GM18867 (cell line): ENCODE results near the gene NPBWR2.
"Not testable (repeated sequence)": the region's sequence is repeated elsewhere in the genome, so short reads cannot be mapped to it uniquely, and the experiment has no call there.

Experiments
- ATAC-seq: cut with Tn5 transposase; IDR thresholded peaks from one replicate; pipeline ENCODE4 v1.9.1; 2021; ENCODE audit warnings: mild to moderate bottlenecking, moderate library complexity; ENCODE audit not compliant: unreplicated experiment

NPBWR2 gene

DNA sequence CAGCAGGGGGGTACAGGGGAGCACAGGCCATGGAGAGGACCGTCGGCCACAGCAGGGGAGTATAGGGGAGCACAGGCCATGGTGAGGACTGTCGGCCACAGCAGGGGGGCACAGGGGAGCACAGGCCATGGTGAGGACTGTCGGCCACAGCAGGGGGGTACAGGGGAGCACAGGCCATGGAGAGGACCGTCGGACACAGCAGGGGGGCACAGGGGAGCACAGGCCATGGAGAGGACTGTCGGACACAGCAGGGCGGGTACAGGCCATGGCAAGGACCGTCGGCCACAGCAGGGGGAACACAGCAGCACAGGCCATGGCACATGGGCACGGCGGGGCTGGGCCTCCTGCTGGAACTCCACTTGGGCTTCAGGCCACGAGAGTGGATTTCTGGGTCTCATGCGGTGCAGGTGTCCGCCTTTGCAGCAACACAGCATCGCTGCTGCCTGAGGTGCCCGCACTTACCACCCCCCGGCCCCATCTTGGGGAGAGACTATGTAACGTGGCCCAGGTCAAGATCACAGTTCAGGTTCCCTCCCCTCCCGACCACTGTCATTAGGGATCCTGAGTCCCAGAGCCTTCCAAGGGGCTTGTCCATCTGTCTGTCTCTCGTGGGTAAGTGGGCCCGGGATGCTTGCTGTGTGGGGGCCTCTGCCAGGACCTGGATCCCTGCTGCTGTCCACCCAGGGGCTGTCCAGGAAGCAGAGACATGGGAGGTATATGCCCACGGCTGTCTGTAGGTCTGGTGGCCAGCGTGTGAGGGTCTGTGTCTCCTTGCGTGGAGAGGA is 2.5 kb downstream of the NPBWR2 start:
- ATAC-seq: no peak

DNA sequence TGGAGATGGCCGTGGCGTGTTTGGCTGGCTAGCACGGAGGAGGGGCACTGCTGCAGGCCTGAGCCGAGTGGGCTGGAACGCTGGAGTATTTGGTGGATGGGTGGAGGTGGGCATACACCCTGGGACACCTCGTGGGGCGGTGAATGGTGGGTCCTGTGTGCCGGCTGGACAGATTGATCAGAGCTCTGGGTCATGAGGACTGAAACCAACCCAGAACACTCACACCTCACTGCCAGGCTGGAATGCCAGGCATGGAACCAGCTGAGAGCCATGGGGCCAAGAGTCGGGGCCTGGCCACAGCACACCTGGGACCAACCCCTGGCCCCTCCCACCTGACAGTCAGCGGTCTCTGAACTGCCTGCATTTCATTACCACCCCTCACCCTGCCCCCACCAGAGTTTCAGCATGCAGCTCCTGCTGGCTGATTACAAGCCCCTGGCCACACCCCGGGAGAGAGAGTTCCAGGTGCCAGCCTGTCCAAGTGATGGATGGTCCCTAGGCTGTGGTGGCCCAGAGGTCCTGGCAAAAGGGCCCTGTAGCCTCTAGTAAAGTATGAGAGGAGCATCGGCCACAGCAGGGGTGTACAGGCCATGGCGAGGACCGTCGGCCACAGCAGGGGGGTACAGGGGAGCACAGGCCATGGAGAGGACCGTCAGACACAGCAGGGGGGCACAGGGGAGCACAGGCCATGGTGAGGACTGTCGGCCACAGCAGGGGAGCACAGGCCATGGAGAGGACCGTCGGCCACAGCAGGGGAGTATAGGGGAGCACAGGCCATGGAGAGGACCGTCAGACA is 3.3 kb downstream of the NPBWR2 start:
- no peak for ATAC-seq

DNA sequence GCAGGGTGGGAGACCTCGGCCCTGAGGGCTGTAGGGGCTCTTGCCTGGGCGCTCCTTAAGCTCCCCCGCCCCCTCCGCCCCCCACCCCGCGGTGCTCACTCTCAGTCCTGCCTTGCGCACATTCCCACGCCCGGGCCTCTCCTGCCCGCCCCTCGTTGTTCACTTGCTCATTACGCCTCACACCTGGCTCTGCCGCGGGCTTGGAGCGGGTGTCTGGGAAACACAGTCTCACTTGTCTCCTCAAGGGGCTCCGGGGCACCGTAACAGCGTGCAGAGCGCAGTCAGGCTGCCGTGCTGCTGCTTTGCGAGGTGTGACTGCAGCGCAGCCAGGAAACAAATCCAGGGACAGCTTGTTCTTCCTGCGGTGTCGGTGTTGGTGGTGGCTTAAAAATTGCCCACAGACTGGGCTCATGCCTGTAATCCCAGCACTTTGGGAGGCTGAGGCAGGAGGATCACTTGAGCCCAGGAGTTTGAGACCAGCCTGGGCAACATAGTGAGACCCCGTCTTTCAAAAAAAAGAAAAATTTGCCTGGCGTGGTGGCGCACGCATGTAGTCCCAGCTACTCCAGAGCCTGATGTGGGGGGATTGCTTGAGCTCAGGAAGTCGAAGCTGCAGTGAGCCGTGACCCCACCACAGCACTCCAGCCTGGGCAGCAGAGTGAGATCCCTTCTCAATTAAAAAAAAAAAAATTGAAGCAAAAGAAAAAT is 4.6 kb downstream of the NPBWR2 start:
- ATAC-seq: no peak

DNA sequence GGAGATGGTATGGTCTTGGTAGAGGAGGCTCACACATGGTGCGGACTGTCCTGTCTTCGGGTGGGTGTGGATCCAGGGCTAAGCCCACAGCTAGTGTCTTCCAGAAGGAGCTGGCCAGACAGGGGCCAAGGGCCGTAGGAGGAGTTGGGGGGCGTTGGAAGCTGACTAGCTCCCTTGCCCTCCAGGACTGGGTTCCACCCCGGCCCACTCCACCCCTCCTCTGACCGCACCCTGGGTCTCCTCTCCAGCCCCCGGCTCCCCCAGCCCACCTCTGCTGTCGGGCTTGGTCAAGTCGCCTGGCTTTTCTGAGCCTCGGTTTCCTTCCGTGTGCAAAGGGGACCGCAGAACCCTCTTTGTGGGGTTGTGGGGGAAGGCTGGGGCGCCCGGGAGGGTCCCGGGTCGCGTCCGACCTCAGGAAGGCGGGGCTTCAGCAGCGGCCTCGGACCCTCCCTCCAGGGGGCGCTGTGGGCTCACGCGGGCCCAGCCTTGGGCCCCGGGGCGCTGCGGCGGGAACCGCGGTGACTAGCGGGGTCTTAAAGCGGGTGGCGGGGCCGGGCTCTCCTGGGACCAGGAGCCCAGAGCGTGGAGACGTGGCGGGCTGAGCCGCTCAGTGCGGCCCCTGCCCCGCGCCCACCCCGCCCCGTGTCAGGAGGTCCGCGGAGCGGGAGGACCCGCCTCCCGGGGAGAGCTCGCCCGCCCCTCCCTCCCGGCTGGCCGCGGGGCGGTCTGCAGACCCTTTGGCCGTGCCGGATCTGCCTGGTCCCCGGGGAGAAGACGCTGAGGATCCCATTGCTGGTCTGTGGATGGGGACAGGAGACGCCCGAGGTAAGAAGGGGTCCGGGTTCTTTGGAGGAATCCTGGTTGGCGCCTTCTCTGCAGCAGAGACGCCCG is 5.4 kb downstream of the NPBWR2 start:
- ATAC-seq: no peak

DNA sequence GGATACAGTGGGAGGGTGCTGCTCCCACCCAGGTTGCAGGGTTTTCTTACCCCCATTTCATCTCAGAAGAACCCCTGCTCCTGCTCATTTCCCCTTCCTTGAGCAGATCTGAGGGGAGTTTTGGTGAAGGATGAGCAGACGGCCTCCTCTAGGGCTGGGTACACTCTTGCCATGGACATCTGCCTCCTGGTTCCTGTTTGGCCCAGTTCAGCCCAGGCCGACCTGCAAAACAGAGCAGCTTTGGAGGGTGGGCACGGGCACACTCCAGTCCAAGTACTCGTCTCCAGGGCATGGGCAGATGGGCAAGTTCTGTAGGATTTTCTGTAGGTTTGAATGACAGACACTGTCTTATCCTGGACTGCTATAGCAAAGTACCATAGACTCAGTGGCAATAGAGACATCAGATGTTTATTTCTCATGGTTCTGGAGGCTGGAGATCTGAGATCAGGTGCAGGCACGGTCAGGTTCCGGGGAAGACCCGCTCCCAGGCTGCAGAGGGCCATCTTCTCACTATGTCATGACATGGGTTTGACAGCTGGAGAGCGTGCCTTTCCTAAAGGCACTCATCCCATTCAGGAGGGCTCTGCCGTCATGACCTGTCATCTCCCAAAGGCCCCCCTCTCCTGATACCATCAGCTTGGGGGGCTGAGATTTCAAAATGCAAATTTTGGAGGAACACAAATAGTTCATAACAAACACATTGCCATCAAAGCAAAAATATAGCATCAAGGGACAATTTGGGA is 6.2 kb downstream of the NPBWR2 start:
- ATAC-seq: no peak

DNA sequence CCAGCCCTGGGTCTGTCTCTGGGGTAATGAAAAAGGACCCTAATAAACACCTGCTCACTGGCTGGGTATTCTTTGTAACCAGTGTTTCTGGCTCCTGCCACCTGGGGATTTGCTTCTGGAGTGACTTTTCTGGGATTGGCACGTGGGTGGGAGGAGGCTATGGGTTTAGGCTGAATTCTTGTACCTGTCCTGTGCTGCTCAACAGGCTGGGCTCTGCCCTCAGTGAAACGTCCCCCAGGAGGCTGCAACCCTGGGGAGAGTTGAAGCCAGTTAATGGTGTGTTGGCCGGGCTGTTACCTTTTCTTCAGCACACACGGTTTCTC is 6.8 kb downstream of the NPBWR2 start:
- no peak for ATAC-seq

DNA sequence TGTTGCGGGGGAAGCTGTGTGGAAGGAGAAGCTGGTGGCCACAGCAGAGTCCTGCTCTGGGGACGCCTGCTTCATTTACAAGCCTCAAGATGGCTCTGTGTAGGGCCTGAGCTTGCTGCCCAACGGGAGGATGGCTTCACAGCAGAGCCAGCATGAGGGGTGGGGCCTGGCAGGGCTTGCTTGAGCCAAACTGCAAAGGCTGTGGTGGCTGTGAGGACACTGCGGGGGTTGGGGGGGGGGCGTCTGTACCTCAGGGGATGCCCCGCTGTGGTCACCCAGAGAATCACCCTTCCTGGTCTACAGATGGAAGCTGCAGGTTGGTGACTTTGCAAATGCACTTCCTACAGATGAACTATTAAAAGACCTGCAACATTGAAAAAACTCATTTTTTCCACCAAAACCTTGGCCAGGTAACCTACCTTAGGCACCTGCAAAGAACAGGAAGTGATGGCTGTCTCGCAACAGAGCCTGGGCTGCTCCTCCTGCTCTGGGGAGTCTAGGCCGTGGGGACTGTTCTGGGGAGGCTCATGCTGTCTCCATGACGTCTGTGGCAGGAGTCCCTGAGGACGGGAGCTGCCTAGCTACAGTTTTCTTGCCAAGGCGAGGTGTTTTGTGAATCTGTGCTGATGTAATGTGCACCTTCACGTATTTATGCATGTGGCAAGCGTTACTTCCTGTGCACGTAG is 7.3 kb downstream of the NPBWR2 start:
- no peak for ATAC-seq

DNA sequence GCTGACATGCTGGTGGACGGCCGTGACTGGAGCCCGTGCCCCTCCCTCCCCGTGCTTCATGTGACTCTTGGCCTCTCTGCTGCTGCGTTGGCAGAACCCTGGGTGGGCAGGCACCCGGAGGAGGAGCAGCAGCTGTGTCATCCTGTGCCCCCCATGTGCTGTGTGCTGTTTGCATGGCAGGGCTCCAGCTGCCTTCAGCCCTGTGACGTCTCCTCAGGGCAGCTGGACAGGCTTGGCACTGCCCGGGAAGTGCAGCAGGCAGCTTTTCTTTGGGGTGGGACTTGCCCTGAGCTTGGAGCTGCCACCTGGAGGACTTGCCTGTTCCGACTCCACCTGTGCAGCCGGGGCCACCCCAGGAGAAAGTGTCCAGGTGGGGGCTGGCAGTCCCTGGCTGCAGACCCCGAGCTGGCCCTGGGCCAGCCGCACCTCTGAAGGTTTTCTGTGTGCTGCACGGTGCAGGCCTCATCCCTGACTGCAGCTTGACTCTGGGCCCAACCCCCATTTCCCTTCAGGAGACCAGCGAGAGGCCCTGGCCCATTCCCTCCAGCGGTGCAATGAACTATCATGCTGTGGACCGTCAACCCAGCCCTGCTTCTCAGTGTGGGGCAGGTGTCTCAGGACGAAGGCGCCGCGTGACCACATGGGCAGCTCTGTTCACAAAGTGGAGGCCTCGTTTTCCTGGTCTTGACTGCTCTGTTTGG is 8.1 kb downstream of the NPBWR2 start:
- ATAC-seq: no peak

DNA sequence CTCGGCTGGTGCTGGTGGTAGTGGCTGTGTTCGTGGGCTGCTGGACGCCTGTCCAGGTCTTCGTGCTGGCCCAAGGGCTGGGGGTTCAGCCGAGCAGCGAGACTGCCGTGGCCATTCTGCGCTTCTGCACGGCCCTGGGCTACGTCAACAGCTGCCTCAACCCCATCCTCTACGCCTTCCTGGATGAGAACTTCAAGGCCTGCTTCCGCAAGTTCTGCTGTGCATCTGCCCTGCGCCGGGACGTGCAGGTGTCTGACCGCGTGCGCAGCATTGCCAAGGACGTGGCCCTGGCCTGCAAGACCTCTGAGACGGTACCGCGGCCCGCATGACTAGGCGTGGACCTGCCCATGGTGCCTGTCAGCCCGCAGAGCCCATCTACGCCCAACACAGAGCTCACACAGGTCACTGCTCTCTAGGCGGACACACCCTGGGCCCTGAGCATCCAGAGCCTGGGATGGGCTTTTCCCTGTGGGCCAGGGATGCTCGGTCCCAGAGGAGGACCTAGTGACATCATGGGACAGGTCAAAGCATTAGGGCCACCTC is 8.8 kb downstream of the NPBWR2 start:
- ATAC-seq: no peak

DNA sequence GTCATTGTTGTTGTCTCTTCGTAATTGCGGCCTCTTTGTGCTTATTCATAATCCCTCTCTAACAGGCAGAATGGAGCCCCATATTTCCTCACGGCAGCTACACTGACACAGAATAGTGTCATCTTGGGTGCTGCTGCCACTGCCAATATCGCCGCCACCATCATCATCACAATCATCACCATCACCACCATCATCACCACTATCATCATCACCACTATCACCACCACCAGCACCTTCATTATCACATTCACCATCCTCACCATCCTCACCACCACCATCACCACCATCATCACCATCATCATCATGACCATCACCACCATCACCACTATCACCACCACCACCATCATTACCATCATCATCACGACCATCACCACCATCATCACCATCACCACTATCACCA is 10.8 kb downstream of the NPBWR2 start:
- ATAC-seq: no peak

DNA sequence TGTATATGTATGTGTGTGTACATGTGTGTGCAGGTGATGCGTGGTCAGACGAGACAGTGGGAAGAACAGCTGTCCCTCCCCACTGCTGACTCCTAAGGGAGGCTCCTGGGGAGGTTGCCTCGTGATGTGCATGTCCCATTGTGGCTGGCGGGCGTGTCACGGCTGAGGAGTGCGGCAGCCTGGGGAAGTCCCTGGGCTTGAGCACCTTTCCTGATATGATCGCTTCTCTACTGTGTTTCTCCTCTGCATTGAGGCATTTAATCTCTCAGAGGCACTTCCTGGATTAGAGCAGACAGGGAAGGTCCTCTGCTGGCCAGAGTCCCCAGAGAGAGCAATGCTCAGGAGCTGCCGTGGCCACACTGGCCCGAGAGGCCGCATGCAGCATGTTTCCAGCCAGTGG is 11.4 kb downstream of the NPBWR2 start:
- ATAC-seq: no peak

DNA sequence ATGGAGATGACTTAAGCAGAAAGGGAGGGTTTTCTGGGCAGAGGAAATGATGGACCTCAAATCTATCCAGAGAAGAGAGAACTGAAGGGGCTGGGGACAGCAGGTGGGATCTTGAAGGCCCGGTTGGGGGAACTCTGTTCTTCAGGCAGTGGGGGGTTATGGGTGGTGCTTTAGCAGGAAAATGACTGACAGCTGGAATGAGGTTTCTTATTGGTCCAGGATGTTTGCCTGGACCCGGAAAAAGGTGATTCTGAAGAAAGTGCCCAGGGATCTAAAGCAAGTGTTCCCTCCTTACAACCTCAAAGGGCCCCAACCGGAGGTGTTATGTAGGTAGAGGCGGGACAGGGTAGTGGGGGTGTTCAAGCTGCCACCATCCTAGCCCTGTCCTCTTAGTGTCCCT is 11.9 kb downstream of the NPBWR2 start:
- no peak for ATAC-seq

DNA sequence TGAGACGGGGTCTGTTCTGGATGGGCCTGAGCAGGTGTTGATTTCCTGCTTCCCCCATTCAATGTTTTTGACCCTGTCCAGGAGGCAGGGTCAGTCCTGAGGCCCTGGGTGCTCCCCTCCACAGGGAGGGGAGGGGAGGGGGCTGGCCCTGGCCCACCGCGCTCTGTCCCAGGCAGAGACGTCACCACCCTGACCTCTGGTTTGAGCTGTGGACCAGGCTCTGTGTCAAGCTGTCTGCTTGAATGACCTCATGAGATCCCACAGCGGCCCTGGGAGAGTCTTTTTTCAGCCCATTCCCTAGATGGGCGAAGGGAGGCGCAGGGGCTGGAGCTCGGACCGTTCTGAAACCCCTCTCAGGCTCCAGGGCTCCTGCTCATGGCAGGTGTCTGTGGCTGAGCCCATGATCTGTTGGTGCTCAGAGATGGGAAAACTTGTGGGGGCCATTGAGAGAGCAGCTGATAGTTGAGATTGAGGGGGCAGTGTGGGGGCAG is 14.3 kb downstream of the NPBWR2 start:
- ATAC-seq: no peak

DNA sequence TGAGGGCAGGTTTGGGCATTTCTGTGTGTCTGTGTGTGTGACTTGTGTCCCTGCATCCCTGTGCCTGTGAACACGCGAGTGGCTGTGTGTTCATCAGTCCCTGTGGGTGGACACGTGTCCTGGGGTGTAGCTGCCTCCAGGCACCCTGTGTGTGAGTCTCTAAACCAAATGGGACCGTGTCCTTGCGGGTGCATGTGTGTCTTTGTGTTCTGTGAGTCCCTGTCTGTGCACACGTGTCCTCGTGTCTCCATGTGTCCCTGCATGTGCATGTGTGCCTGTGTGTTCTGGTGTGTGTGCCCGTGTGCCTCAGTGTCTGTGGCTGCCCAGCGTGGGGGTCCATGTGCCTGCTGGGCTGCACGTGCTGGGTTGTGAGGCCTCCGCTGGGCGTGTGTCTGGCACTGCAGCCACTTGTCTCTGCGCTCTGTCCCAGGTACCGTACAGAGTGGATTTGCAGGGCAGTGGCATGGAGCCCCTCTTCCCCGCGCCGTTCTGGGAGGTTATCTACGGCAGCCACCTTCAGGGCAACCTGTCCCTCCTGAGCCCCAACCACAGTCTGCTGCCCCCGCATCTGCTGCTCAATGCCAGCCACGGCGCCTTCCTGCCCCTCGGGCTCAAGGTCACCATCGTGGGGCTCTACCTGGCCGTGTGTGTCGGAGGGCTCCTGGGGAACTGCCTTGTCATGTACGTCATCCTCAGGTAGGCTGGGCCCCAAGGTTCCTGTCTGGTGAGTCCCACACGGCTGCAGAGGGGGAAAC is 14.9 kb downstream of the NPBWR2 start:
- no peak for ATAC-seq

DNA sequence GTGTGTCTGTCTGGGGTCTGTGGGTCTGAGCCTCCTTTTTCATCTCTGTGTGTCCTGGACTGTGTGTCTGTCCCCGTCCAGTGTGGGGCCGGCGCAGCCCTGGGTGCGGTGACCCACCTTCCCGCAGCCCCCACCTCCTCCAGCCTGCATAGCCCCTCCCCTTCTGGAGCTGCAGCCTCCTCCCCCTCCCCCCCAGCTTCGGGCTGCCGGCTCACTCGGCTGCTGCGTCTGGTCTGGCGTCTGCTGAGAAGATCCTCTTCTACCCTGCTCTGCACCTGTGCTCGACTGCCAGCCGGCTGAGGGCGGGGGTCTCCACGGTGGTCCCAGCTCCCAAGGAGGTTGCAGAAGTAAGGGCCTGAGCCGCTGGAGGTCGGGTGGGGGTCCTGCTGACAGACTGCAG is 15.6 kb downstream of the NPBWR2 start:
- ATAC-seq: no peak

DNA sequence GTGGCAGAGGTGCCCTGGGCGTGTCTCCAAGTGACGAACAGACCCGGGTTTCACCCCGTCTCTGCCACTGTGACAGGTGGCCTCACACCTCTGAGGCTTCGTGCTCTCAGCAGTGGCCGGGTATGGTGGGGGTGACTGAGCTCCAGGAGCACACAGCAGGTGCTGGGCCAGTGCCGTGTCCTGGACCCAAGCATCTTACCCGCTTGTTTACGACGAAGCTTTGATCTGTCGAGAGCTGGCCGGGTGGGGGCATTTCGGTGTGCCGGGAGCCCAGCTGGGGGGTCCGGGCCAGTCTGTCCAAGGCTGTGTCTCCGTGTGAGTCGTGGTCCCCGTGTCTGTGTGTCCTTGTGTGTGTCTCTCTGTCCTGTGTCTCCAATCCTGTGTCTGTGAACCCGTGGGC is 16.0 kb downstream of the NPBWR2 start:
- ATAC-seq: no peak

DNA sequence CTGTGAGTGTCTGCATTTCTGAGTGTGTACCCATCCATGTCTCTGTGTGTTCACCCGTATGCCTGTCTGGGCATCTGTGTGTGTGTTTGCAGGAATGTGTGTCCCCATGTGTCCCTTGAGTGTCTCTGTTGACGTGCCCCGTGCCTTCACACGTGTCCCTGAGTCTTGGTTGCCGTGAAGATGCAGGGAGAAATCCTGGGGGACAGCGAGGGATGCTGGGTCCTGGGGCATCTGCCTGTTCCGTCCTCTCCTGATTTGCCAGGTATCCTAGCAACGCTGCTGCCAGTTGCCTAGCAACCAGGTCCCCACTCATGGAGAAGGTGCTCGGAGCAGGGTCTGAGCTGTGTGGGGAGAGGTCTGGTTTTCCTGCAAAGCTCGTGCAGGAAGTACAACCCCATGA is 17.2 kb downstream of the NPBWR2 start:
- ATAC-seq: no peak

DNA sequence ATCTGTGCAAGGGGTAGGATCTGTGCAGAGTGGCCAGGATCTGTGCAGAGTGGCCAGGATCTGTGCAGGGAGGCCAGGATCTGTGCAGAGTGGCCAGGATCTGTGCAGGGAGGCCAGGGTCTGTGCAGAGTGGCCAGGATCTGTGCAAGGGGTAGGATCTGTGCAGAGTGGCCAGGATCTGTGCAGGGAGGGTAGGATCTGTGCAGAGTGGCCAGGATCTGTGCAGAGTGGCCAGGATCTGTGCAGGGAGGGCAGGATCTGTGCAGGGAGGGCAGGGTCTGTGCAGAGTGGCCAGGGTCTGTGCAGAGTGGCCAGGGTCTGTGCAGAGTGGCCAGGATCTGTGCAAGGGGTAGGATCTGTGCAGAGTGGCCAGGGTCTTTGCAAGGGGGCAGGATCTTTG is 18.8 kb downstream of the NPBWR2 start:
- not testable (repeated sequence) for ATAC-seq
